Mucosa of gallbladder (tissue), 1 donor: ENCODE results near the gene TGIF2. TPM values are rescaled to one million over a fixed set of nuclear protein-coding genes. Genes with fewer than 3 reads are reported as not detected.
"Not testable (repeated sequence)": the region's sequence is repeated elsewhere in the genome, so short reads cannot be mapped to it uniquely, and the experiment has no call there.

Source experiments
- DNase-seq: peaks from one replicate; pipeline ENCODE4 v3.0.0-alpha.2; 2020; ENCODE audit warnings: low spot score
- total RNA-seq: library from RNA; stranded (reverse); gene quantifications from one replicate; pipeline ENCODE4 v1.2.1, GENCODE V29; 2021
- donor health status: DM: no; HTN: no; CAD: no.

The TGIF2 gene
- total RNA-seq, 1 donor from 2014 or later = 11.7 TPM

GRCh38 chr20:36614781-36615557 is 41.6 kb downstream of the TGIF2 start:
- peak; percentile 15 for DNase-seq

- DNase-seq = no peak
Observed at GRCh38 chr20:36620917-36621316, 47.5 kb downstream of the TGIF2 start.

- DNase-seq = no peak
Observed at GRCh38 chr20:36623444-36623843, 50.0 kb downstream of the TGIF2 start.

GRCh38 chr20:36624068-36624943 is 50.9 kb downstream of the TGIF2 start:
- DNase-seq = peak; percentile 70

- DNase-seq = no peak
Observed at GRCh38 chr20:36624944-36625324, 51.5 kb downstream of the TGIF2 start.

GRCh38 chr20:36628076-36628475 is 54.7 kb downstream of the TGIF2 start:
- DNase-seq = no peak

GRCh38 chr20:36629719-36630681 is 56.6 kb downstream of the TGIF2 start:
- DNase-seq = no peak

GRCh38 chr20:36631646-36632045 is 58.2 kb downstream of the TGIF2 start:
- DNase-seq = no peak

GRCh38 chr20:36632147-36632486 is 58.7 kb downstream of the TGIF2 start:
- DNase-seq = no peak

- DNase-seq = no peak
Observed at GRCh38 chr20:36632487-36633284, 59.3 kb downstream of the TGIF2 start.

GRCh38 chr20:36633285-36633772 is 59.9 kb downstream of the TGIF2 start:
- no peak for DNase-seq

- no peak for DNase-seq
Observed at GRCh38 chr20:36634342-36634741, 60.9 kb downstream of the TGIF2 start.

- not testable (repeated sequence) for DNase-seq
Observed at GRCh38 chr20:36638876-36639400, 65.5 kb downstream of the TGIF2 start.

- DNase-seq = no peak
Observed at GRCh38 chr20:36641506-36641843, 68.1 kb downstream of the TGIF2 start.

- DNase-seq = no peak
Observed at GRCh38 chr20:36642136-36642535, 68.7 kb downstream of the TGIF2 start.

Other genes starting within 250 kb of the TGIF2 start
- 1,833 TPM for gene MYL9, start 32.1 kb upstream of the TGIF2 start, total RNA-seq
- gene RAB5IF, start 32.2 kb downstream of the TGIF2 start, total RNA-seq = 109 TPM
- 2.0 TPM for gene SLA2, start 72.6 kb downstream of the TGIF2 start, total RNA-seq
- gene NDRG3, start 172.5 kb downstream of the TGIF2 start, total RNA-seq = 27.7 TPM
- gene DSN1, start 200.2 kb downstream of the TGIF2 start, total RNA-seq = 8.7 TPM